ENCODE data around the gene NTN5.

GRCh38 chr19:48672994-48673393, at the start of gene NTN5:
- no peak for TF ChIP-seq CTCF (conservative IDR thresholded peaks at IDR 0.05 in 1 of 2, IDR thresholded peaks at IDR 0.05 in 1 of 2; ENCODE audit: low read depth in 1 of 2, low read length in 2 of 2)
- no peak for TF ChIP-seq EZH2 (IDR thresholded peaks at IDR 0.05; ENCODE audit: low read length, missing control alignments)

All from fibroblast of lung (primary cell).